ENCODE results near the gene ATG12. TPM values are rescaled to one million over a fixed set of nuclear protein-coding genes. Genes with fewer than 3 reads are reported as not detected.

Gene ATG12
- polyA plus RNA-seq, 1 experiment = 154 TPM

DNA sequence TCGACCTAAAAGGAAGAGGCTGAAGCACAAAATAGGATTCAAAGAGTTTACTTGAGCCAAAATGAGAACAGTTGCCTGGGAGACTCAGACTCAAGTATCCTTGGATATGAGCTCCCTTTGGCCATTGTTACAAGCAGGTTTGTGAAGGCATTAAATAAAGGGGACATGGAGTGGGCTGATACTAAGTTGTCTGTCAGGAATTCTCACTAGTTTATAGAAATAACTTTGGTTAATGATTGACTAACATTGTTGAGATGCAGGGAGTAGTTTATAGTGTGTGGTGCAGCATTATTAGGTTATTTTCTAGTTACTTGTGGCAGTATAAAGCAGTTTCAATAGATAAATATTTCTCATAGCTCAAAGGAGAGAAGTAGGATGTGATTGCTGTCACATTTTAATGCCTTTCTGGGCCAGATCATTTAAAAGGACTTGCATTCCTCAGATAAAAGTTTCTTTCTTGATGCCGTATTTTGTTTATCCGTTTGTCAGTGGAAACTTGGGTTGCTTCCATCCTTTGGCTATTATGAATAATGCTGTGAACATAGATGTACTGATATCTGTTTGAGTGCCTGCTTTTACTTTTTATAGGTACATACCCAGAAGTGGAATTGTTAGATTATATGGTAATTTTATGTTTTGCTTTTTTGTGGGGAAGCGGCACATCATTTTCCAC is 9.5 kb upstream of the ATG12 start:
- CTCF ChIA-PET = interaction anchor here (0.6 to 1.2 kb wide), 2 partner anchors 19 to 21 kb away, joined by 4 read pairs; no protein-coding TSS in a partner anchor
- DNase-seq (ENCODE audit: low read depth, low spot score) = no peak
- H3K27me3 ChIP-seq (ENCODE audit: control insufficient read depth, insufficient read depth, low read length) = no peaks in the 10 kb centered on the region
- TF ChIP-seq, protein P1, sequence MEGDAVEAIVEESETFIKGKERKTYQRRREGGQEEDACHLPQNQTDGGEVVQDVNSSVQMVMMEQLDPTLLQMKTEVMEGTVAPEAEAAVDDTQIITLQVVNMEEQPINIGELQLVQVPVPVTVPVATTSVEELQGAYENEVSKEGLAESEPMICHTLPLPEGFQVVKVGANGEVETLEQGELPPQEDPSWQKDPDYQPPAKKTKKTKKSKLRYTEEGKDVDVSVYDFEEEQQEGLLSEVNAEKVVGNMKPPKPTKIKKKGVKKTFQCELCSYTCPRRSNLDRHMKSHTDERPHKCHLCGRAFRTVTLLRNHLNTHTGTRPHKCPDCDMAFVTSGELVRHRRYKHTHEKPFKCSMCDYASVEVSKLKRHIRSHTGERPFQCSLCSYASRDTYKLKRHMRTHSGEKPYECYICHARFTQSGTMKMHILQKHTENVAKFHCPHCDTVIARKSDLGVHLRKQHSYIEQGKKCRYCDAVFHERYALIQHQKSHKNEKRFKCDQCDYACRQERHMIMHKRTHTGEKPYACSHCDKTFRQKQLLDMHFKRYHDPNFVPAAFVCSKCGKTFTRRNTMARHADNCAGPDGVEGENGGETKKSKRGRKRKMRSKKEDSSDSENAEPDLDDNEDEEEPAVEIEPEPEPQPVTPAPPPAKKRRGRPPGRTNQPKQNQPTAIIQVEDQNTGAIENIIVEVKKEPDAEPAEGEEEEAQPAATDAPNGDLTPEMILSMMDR (IDR thresholded peaks at IDR 0.05; ENCODE audit: low read depth, low read length) = no peak
- POLR2A ChIA-PET = no interaction called here
- no peaks in the 10 kb centered on the region for H3K9me3 ChIP-seq (ENCODE audit: control insufficient read depth, insufficient read depth, low read length)
- H3K27ac ChIP-seq (ENCODE audit: low read depth, low read length) = no peak overlapping the region
- no peak overlapping the region for H3K4me3 ChIP-seq (ENCODE audit: low read depth, low read length)

DNA sequence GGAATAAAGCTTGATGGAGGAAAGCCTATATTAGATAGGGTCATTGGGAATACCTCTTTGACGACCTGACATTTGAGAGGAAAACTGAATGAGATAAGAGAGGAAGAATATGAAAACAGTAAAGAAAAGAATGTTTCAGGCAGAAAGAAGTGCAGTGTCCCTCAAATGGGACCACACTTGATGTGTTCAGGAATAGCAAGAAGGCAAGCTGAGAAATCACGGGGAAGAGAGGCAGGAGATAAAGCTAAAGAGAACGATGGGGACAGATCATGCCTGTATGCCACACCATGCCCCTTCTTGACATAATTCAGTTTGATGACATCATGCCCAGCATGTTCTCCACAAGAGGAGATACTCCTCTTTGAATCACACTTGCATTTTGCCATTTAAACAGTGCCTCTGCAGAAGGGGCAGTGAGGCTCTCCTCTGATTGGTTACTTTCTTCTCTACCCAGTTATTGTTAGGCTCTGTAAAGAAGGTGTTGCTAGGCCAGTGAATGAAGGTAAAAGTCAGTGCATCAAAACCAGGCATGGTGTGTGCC is 8.0 kb upstream of the ATG12 start:
- ChIA-PET CTCF (no interaction called here), POLR2A (no interaction called here)
- Histone ChIP-seq H3K9me3 (ENCODE audit: control insufficient read depth, insufficient read depth, low read length) (no peaks in the 10 kb centered on the region), H3K27me3 (ENCODE audit: control insufficient read depth, insufficient read depth, low read length) (no peaks in the 10 kb centered on the region), H3K27ac (ENCODE audit: low read depth, low read length) (no peak overlapping the region), H3K4me3 (ENCODE audit: low read depth, low read length) (no peak overlapping the region)
- TF ChIP-seq, protein P1 (IDR thresholded peaks at IDR 0.05; ENCODE audit: low read depth, low read length) = no peak
- DNase-seq (ENCODE audit: low read depth, low spot score) = no peak

DNA sequence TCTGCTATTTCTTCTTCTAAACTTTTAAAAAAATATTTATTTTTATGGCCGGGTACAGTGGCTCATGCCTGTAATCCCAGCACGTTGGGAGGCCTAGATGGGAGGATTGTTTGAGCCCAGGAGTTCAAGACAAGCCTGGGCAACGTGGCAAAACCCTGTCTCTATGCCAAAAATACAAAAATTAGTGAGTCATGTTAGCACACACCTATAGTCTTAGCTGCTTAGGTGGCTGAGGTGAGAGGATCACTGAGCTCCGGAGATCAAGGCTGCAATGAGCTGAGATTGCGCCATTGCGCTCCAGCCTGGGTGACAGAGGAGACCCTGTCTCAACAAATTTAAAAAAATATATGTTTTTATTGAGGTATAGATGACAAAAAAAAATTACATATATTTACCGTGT is 5.9 kb upstream of the ATG12 start:
- TF ChIP-seq, protein P1 (IDR thresholded peaks at IDR 0.05; ENCODE audit: low read depth, low read length) = no peak
- POLR2A ChIA-PET = no interaction called here
- CTCF ChIA-PET = no interaction called here

DNA sequence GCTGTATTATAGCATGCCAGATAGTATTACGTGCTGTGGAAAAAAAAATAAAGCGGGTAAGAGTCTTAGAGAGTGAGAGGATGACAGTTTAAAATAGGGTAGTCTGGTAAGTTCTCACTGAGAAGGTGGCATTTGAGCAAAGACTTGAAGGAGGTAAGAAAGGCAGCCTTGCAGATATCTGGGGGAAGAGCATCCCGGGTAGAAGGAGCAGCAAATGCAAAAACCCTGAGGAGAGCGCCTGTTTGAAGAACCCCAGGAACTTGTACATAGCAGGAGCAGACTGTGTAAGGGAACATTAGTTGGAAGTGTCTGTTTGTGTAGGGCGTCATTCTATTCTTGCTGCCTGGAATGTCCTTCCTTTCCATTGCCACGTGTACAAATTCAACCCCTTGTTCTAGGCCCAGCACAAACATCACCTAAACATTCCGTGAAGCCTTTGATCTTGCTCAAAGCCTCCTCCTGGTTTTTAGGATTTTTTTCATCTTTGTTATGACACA is 3.0 kb upstream of the ATG12 start:
- no peak overlapping the region for H3K4me3 ChIP-seq (ENCODE audit: low read depth, low read length)
- no peak overlapping the region for H3K27ac ChIP-seq (ENCODE audit: low read depth, low read length)
- ChIA-PET CTCF (no interaction called here), POLR2A (no interaction called here)
- no peak for DNase-seq (ENCODE audit: low read depth, low spot score)
- H3K9me3 ChIP-seq (ENCODE audit: control insufficient read depth, insufficient read depth, low read length) = no peaks in the 10 kb centered on the region
- TF ChIP-seq, protein P1 (IDR thresholded peaks at IDR 0.05; ENCODE audit: low read depth, low read length) = no peak
- H3K27me3 ChIP-seq (ENCODE audit: control insufficient read depth, insufficient read depth, low read length) = no peaks in the 10 kb centered on the region

More for the DNA sequence above, 5.9 kb upstream of the ATG12 start:
- H3K27ac ChIP-seq (ENCODE audit: low read depth, low read length) = no peak overlapping the region
- no peak for DNase-seq (ENCODE audit: low read depth, low spot score)
- no peaks in the 10 kb centered on the region for H3K27me3 ChIP-seq (ENCODE audit: control insufficient read depth, insufficient read depth, low read length)
- no peaks in the 10 kb centered on the region for H3K9me3 ChIP-seq (ENCODE audit: control insufficient read depth, insufficient read depth, low read length)
- H3K4me3 ChIP-seq (ENCODE audit: low read depth, low read length) = no peak overlapping the region

DNA sequence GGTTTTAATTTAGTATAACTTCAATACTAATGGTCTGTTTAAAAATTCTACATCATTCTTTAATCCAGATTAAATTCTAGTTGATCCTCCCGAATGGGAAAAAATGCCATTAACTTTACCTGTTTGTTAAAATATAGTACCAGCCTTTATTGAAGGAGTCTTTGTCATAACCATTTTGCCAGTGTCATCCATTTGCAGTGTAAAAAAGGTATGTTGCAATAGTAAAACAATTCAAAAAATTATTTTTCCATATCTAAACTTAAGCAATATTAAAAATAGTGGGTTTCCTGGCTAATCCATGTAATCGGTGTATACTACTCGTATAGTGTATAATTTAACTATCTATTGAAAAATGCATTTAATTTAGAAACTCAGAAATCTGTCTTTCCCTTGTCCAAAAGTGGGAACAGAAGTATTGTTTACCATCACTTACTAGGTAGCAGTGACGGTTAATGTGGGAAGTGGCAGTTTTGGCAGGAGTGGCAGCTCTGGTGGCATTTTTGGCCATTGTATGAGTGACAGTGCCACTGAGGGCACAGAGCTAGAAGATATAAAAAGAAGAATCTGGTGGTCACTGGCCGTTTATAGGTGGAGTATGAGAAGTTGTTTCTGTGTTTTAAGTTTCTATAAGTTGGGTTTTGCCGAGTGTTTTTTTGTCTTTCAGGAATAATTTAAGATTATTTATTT is 2.2 kb upstream of the ATG12 start:
- CTCF ChIA-PET = interaction anchor here (0.6 to 1.2 kb wide), 5 partner anchors 9 to 240 kb away, joined by 3 to 4 read pairs (median 3); no protein-coding TSS in a partner anchor
- peak overlapping the region; percentile 91; the same call in 1 of the 2 replicates for H3K4me3 ChIP-seq (ENCODE audit: low read depth, low read length)

More for the DNA sequence above, 2.2 kb upstream of the ATG12 start:
- TF ChIP-seq, protein P1 (IDR thresholded peaks at IDR 0.05; ENCODE audit: low read depth, low read length) = no peak
- DNase-seq (ENCODE audit: low read depth, low spot score) = no peak
- Histone ChIP-seq H3K27me3 (ENCODE audit: control insufficient read depth, insufficient read depth, low read length) (no peaks in the 10 kb centered on the region), H3K27ac (ENCODE audit: low read depth, low read length) (no peak overlapping the region), H3K9me3 (ENCODE audit: control insufficient read depth, insufficient read depth, low read length) (no peaks in the 10 kb centered on the region)
- POLR2A ChIA-PET = no interaction called here
